Ovary (tissue), 9 donors: ENCODE data around the gene FBXO27. TPM values are rescaled to one million over a fixed set of nuclear protein-coding genes. Genes with fewer than 3 reads are reported as not detected.

Source experiments
- DNase-seq, 5 donors: peaks; one replicate each; pipeline ENCODE4 v3.0.0-alpha.2; 2019 to 2020
- H3K27ac ChIP-seq, 2 donors: fragments of 200-600 bp; one replicate each; pipeline versions ENCODE4 v1.5.1 to v1.8.0; 2019 to 2022
- H3K27me3 ChIP-seq: fragments of 200-600 bp; one replicate; pipeline ENCODE4 v1.8.0; 2022
- H3K36me3 ChIP-seq: fragments of 200-600 bp; sonication (generic); one replicate; pipeline ENCODE4 v1.5.1; 2019
- H3K4me1 ChIP-seq: one replicate; pipeline ENCODE4 v1.8.1; 2013; ENCODE audit warnings: mild to moderate bottlenecking, moderate library complexity; ENCODE audit not compliant: insufficient read depth
- H3K4me3 ChIP-seq: fragments of 200-600 bp; sonication (generic); one replicate; pipeline ENCODE4 v1.5.1; 2017
- H3K9me3 ChIP-seq, 2 donors: fragments of 200-600 bp in 1 of 2; sonication (generic) in 1 of 2; one replicate each; pipeline versions ENCODE4 v1.5.1 to v1.8.1; 2013 to 2019; ENCODE audit warnings: mild to moderate bottlenecking in 1 of 2, moderate library complexity in 1 of 2
- CTCF ChIP-seq, 3 donors: fragments of 450-650 bp in 2 of 3; fragments of 200-600 bp in 1 of 3; IDR thresholded peaks; one replicate each; pipeline versions ENCODE4 v1.5.1 to v1.8.0; 2016 to 2022; ENCODE audit warnings: antibody characterized with exemption in 3 of 3, mild to moderate bottlenecking in 1 of 3
- EP300 ChIP-seq: sonication (generic); formaldehyde crosslinking; IDR thresholded peaks from one replicate; pipeline ENCODE4 v1.6.1; 2017; ENCODE audit warnings: antibody characterized with exemption
- POLR2A ChIP-seq: fragments of 450-650 bp; IDR thresholded peaks from one replicate; pipeline ENCODE4 v1.6.1; 2017; ENCODE audit warnings: antibody characterized with exemption, mild to moderate bottlenecking, moderate library complexity
- WGBS, 3 donors: extraction: QIAGEN DNeasy Blood & Tissue Kit in 1 of 3; methylation state at CpG; one replicate each; pipeline versions ENCODE4 v1.1.5 to v1.1.7; 2013 to 2017; 5-methylcytosine and 5-hydroxymethylcytosine counted together
- intact Hi-C, 4 donors: fragments of 100-400 bp; cut with DNase I; formaldehyde crosslinking; loops; one replicate each; pipeline versions ENCODE4 v1.11.0 to v1.15.1; 2022 to 2023
- polyA plus RNA-seq, 2 donors: library from polyadenylated mRNA; stranded (reverse); fragments of 200-250 nt in 1 of 2; fragments of 350-450 nt in 1 of 2; fragmentation: Illumina TruSeq in 1 of 2; extraction: RNeasy Lipid Tissue Mini Kit (QIAGEN cat#74804) in 1 of 2; gene quantifications; one replicate each; pipeline ENCODE4 v1.2.3, GENCODE V29; 2013 to 2014
- total RNA-seq, 7 donors: library from RNA; depleted of rRNA in 2 of 7; stranded (reverse); fragments of >200 nt in 2 of 7; fragmentation: NEBNext Ultra II Directional in 3 of 7; extraction: Animal tissue kit (Norgen Biotek cat#: 25700) in 3 of 7; gene quantifications; one replicate each; pipeline versions ENCODE4 v1.1.0 to v1.2.4, GENCODE V29; 2016 to 2023
- donor health status: DM: no; HTN: no; CAD: no; lungs with moderate emphysema.
- donor health status: DM: no; HTN: no; CAD: no.
- donor health status: Bipolar disorder and iron deficiency.
- donor health status: DM: yes; HTN: yes; CAD: no.
- donor health status: DM: no; HTN: no; CAD: no.
- donor health status: DM: yes; HTN: yes; CAD: no.

The FBXO27 gene
- total and polyA plus RNA-seq, 9 donors, result 5.7 to 21.4 (median 15.2) TPM

- Histone ChIP-seq H3K4me1 (no peaks in the 10 kb centered on the region), H3K36me3 (no peaks in the 10 kb centered on the region), H3K27me3 (no peaks in the 10 kb centered on the region), H3K4me3 (no peak overlapping the region), H3K9me3 (no peaks in the 10 kb centered on the region), H3K27ac (no peak overlapping the region)
- intact Hi-C loops, result no loop called here
- no peak for TF ChIP-seq EP300
- TF ChIP-seq POLR2A, result no peak
- TF ChIP-seq CTCF (IDR thresholded peaks at IDR 0.05), result no peak
- 78 to 84% (median 83%) methylated on average over 15 of the region's 15 CpGs for WGBS, 3 donors
- DNase-seq, result no peak
Measured at GRCh38 chr19:38977445-38978325, 54.7 kb downstream of the FBXO27 start.

GRCh38 chr19:38975861-38976271 is 56.5 kb downstream of the FBXO27 start:
- no peak for TF ChIP-seq POLR2A
- no peak for TF ChIP-seq CTCF (IDR thresholded peaks at IDR 0.05)
- no peak for TF ChIP-seq EP300
- Histone ChIP-seq H3K9me3 (no peaks in the 10 kb centered on the region), H3K36me3 (no peaks in the 10 kb centered on the region), H3K4me3 (peak overlapping the region; percentile 76), H3K27me3 (no peaks in the 10 kb centered on the region), H3K4me1 (no peaks in the 10 kb centered on the region), H3K27ac (peak overlapping the region; percentile 83 to 95)
- DNase-seq, result peak in 2 of 5 donors; percentile 45 to 76
- 0 to 2% (median 1%) methylated on average over 13 to 22 of the region's 22 CpGs for WGBS, 3 donors
- intact Hi-C loops, result no loop called here

GRCh38 chr19:38975214-38975860 is 57.0 kb downstream of the FBXO27 start, which contains the start of gene FBXO17:
Gene FBXO17 (minus strand): TSS chr19:38975742. CDS start chr19:38950319, 25,423 bp downstream.
- Histone ChIP-seq H3K27ac (peak within 1 kb of the TSS; percentile 83 to 95), H3K4me1 (no peaks in the 10 kb centered on the region), H3K27me3 (no peaks in the 10 kb centered on the region), H3K36me3 (no peaks in the 10 kb centered on the region), H3K4me3 (peak within 1 kb of the TSS; percentile 76), H3K9me3 (no peaks in the 10 kb centered on the region)
- TF ChIP-seq CTCF (IDR thresholded peaks at IDR 0.05) (no peak), POLR2A (no peak), EP300 (no peak)
- WGBS, 3 donors, result 0 to 6% (median 0%) methylated on average over 25 to 63 of the region's 63 CpGs
- DNase-seq, result peak in 4 of 5 donors; percentile 65 to 79 (median 67)
- intact Hi-C loops, result no loop called here

- intact Hi-C loops, result no loop called here
- 3 to 11% (median 4%) methylated on average over 19 of the region's 19 CpGs for WGBS, 3 donors
- H3K27ac ChIP-seq, result peak overlapping the region; percentile 83 to 95
Measured at GRCh38 chr19:38974624-38975213, 57.6 kb downstream of the FBXO27 start.

More at GRCh38 chr19:38974624-38975213, 57.6 kb downstream of the FBXO27 start:
- H3K4me3 ChIP-seq, result peak overlapping the region; percentile 76
- TF ChIP-seq CTCF (IDR thresholded peaks at IDR 0.05) (no peak), POLR2A (no peak), EP300 (no peak)
- H3K36me3 ChIP-seq, result no peaks in the 10 kb centered on the region
- H3K9me3 ChIP-seq, result no peaks in the 10 kb centered on the region
- DNase-seq, result no peak
- H3K4me1 ChIP-seq, result no peaks in the 10 kb centered on the region
- H3K27me3 ChIP-seq, result no peaks in the 10 kb centered on the region
